DOHH2 (cell line): ENCODE data around the gene TDP2.

ENCODE experiments used
- H3F3A ChIP-seq: fragments of 200-600 bp; sonication (generic), shearing (Covaris generic); 2 replicates; pipeline ENCODE4 v1.6.0; 2016; ENCODE audit warnings: antibody characterized with exemption, mild to moderate bottlenecking; ENCODE audit not compliant: control insufficient read depth, insufficient read depth
- H3K27ac ChIP-seq: fragments of 200-600 bp; sonication (generic); 2 replicates; pipeline ENCODE4 v1.5.1; 2014; ENCODE audit warnings: low read depth, mild to moderate bottlenecking, low read length, moderate library complexity
- H3K27me3 ChIP-seq: fragments of 200-600 bp; sonication (generic); 2 replicates; pipeline ENCODE4 v1.6.1; 2014; ENCODE audit warnings: mild to moderate bottlenecking, low read length, mixed read lengths; ENCODE audit not compliant: control insufficient read depth
- H3K36me3 ChIP-seq: fragments of 200-600 bp; sonication (generic); 2 replicates; pipeline ENCODE4 v1.6.1; 2014; ENCODE audit warnings: mild to moderate bottlenecking, low read length, moderate library complexity, mixed read lengths; ENCODE audit not compliant: control insufficient read depth
- H3K4me1 ChIP-seq: fragments of 200-600 bp; sonication (generic); 2 replicates; pipeline ENCODE4 v1.6.1; 2014; ENCODE audit warnings: mild to moderate bottlenecking, low read length, mixed read lengths; ENCODE audit not compliant: control insufficient read depth
- H3K4me2 ChIP-seq: fragments of 200-600 bp; sonication (generic); 2 replicates; pipeline ENCODE4 v1.6.0; 2014; ENCODE audit warnings: mild to moderate bottlenecking, low read length, moderate library complexity
- H3K4me3 ChIP-seq: fragments of 200-600 bp; sonication (generic); 2 replicates; pipeline ENCODE4 v1.5.1; 2014; ENCODE audit warnings: mild to moderate bottlenecking, low read length, mixed read lengths
- H3K79me2 ChIP-seq: fragments of 200-600 bp; sonication (generic); 2 replicates; pipeline ENCODE4 v1.6.1; 2014; ENCODE audit warnings: mild to moderate bottlenecking, low read length, mixed read lengths; ENCODE audit not compliant: control insufficient read depth
- H3K9me2 ChIP-seq: fragments of 200-600 bp; sonication (generic); replicated peaks from 2 replicates; pipeline ENCODE4 v1.6.1; 2014; ENCODE audit warnings: mild to moderate bottlenecking, low read length, mixed read lengths; ENCODE audit not compliant: control insufficient read depth
- H3K9me3 ChIP-seq: fragments of 200-600 bp; sonication (generic); 2 replicates; pipeline ENCODE4 v1.6.1; 2014; ENCODE audit warnings: antibody characterized with exemption, low read length, mixed read lengths; ENCODE audit not compliant: control insufficient read depth, insufficient read depth
- H4K20me1 ChIP-seq: fragments of 200-600 bp; sonication (generic); 2 replicates; pipeline ENCODE4 v1.6.0; 2014; ENCODE audit warnings: low read depth, mild to moderate bottlenecking, antibody characterized with exemption, low read length, moderate library complexity; ENCODE audit not compliant: control insufficient read depth, insufficient read depth
- CTCF ChIP-seq: fragments of 200-600 bp; sonication (generic); IDR thresholded peaks from one replicate; pipeline ENCODE4 v1.5.1; 2014; ENCODE audit warnings: antibody characterized with exemption, mild to moderate bottlenecking, low read depth, low read length; ENCODE audit not compliant: poor library complexity, severe bottlenecking
- EZH2phosphoT487 ChIP-seq: fragments of 200-600 bp; sonication (generic); IDR thresholded peaks from 2 replicates; pipeline ENCODE4 v1.6.1; 2017; ENCODE audit warnings: borderline replicate concordance, mild to moderate bottlenecking, antibody characterized with exemption, low read length, moderate library complexity, mixed read lengths

Gene TDP2

GRCh38 chr6:24630856-24631505 lies 35.7 kb downstream of the TDP2 start:
- Histone ChIP-seq H3K4me2 (no peak overlapping the region), H3F3A (no peaks in the 10 kb centered on the region), H3K4me1 (no peaks in the 10 kb centered on the region), H3K4me3 (no peak overlapping the region), H3K27me3 (peaks cover 2% of the 10 kb centered on the region; the same call in 1 of the 2 replicates), H3K79me2 (no peaks in the 10 kb centered on the region), H3K9me2 (no peaks in the 10 kb centered on the region), H4K20me1 (no peaks in the 10 kb centered on the region), H3K36me3 (no peaks in the 10 kb centered on the region), H3K27ac (no peak overlapping the region), H3K9me3 (no peaks in the 10 kb centered on the region)
- TF ChIP-seq CTCF (no peak), EZH2phosphoT487 (no peak)

DNA sequence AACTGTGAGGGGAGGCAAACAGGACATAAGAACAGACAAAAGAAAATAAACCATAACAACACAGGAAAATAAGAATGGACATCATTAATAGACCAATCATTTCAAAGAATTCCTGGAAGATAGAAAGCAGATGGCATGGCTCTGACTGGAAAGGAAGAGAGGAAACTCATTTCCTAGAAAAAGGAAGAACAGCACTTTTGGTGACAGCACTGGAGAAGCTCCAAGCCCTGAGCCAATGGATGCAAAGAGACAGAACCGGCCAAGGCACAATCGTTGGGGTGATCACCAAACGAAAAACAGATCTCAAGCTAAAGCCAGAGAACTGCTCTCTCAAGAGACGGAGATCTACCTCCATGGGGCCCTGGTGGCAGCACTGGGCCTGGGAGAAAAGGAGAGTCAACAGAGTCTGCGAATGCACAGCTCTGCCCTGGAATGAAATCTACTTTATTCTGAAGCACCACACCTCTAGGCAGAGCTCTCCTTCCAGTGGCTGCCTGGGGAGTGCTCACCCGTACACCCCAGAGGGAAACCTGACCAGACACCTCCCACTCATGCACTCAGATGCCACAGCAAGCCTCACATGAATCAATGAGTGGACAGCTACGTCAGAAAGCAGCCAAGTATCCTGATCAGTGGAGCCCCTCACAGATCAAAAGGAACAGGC lies 44.9 kb downstream of the TDP2 start:
- H3K27me3 ChIP-seq, result 0 out of 2 replicates have a peak, but pooled peaks cover 2% of the 10 kb centered on the region
- H3K4me3 ChIP-seq, result no peak overlapping the region
- H3K4me1 ChIP-seq, result no peaks in the 10 kb centered on the region
- no peaks in the 10 kb centered on the region for H4K20me1 ChIP-seq
- H3K9me3 ChIP-seq, result no peaks in the 10 kb centered on the region
- no peaks in the 10 kb centered on the region for H3K79me2 ChIP-seq
- TF ChIP-seq EZH2phosphoT487, result no peak
- TF ChIP-seq CTCF, result no peak
- H3K4me2 ChIP-seq, result no peak overlapping the region
- no peaks in the 10 kb centered on the region for H3F3A ChIP-seq
- no peaks in the 10 kb centered on the region for H3K9me2 ChIP-seq
- no peak overlapping the region for H3K27ac ChIP-seq
- H3K36me3 ChIP-seq, result no peaks in the 10 kb centered on the region

GRCh38 chr6:24620637-24621036 lies 46.1 kb downstream of the TDP2 start:
- Histone ChIP-seq H3K9me2 (no peaks in the 10 kb centered on the region), H3K27me3 (peaks cover 2% of the 10 kb centered on the region; the same call in 1 of the 2 replicates), H4K20me1 (no peaks in the 10 kb centered on the region), H3K27ac (no peak overlapping the region), H3K9me3 (no peaks in the 10 kb centered on the region), H3K36me3 (no peaks in the 10 kb centered on the region), H3K79me2 (no peaks in the 10 kb centered on the region), H3F3A (no peaks in the 10 kb centered on the region), H3K4me2 (no peak overlapping the region), H3K4me1 (no peaks in the 10 kb centered on the region), H3K4me3 (no peak overlapping the region)
- TF ChIP-seq EZH2phosphoT487 (no peak), CTCF (no peak)
